ENCODE results near the gene TTLL8.
A peak's percentile ranks its signal among the peaks of the same experiment; 100 is the strongest.
"Not testable (repeated sequence)": the region's sequence is repeated elsewhere in the genome, so short reads cannot be mapped to it uniquely, and the experiment has no call there.

TTLL8 gene

GRCh38 chr22:49994361-49995040, 63.6 kb downstream of the TTLL8 start:
- DNase-seq (ENCODE audit: low spot score): no peak
- no peak for TF ChIP-seq CTCF (IDR thresholded peaks at IDR 0.05; ENCODE audit: extremely low read depth, insufficient read depth, missing control alignments)
- in situ Hi-C loops (cut with MboI; ENCODE audit: low pct_unique_long_range_greater_than_20kb, low sequenced_read_pairs, unreplicated experiment): no loop called here

- DNase-seq (ENCODE audit: low spot score): no peak
- TF ChIP-seq CTCF (IDR thresholded peaks at IDR 0.05; ENCODE audit: extremely low read depth, insufficient read depth, missing control alignments): no peak
- in situ Hi-C loops (cut with MboI; ENCODE audit: low pct_unique_long_range_greater_than_20kb, low sequenced_read_pairs, unreplicated experiment): no loop called here
These were observed 64.3 kb downstream of the TTLL8 start for GRCh38 chr22:49993649-49994360.

GRCh38 chr22:49992921-49993648, 65.0 kb downstream of the TTLL8 start:
- in situ Hi-C loops (cut with MboI; ENCODE audit: low pct_unique_long_range_greater_than_20kb, low sequenced_read_pairs, unreplicated experiment): no loop called here
- TF ChIP-seq CTCF (IDR thresholded peaks at IDR 0.05; ENCODE audit: extremely low read depth, insufficient read depth, missing control alignments): peak; percentile 97
- peak; percentile 88 for DNase-seq (ENCODE audit: low spot score)

- DNase-seq (ENCODE audit: low spot score): no peak
- in situ Hi-C loops (cut with MboI; ENCODE audit: low pct_unique_long_range_greater_than_20kb, low sequenced_read_pairs, unreplicated experiment): no loop called here
- no peak for TF ChIP-seq CTCF (IDR thresholded peaks at IDR 0.05; ENCODE audit: extremely low read depth, insufficient read depth, missing control alignments)
These were observed 66.1 kb downstream of the TTLL8 start for GRCh38 chr22:49991907-49992533.

- DNase-seq (ENCODE audit: low spot score): no peak
- TF ChIP-seq CTCF (IDR thresholded peaks at IDR 0.05; ENCODE audit: extremely low read depth, insufficient read depth, missing control alignments): no peak
- in situ Hi-C loops (cut with MboI; ENCODE audit: low pct_unique_long_range_greater_than_20kb, low sequenced_read_pairs, unreplicated experiment): no loop called here
These were observed 66.9 kb downstream of the TTLL8 start for GRCh38 chr22:49991167-49991566.

GRCh38 chr22:49989826-49990225, 68.3 kb downstream of the TTLL8 start:
- in situ Hi-C loops (cut with MboI; ENCODE audit: low pct_unique_long_range_greater_than_20kb, low sequenced_read_pairs, unreplicated experiment); DNase-seq (ENCODE audit: low spot score): not testable (repeated sequence)
